Keratinocyte (primary cell): ENCODE results near the gene PRPSAP1. TPM values are rescaled to one million over a fixed set of nuclear protein-coding genes. Genes with fewer than 3 reads are reported as not detected.
"Not testable (repeated sequence)": the region's sequence is repeated elsewhere in the genome, so short reads cannot be mapped to it uniquely, and the experiment has no call there.

Source experiments
- DNase-seq: peaks from one replicate; pipeline ENCODE4 v3.0.0-alpha.2; 2011; ENCODE audit warnings: low read depth, missing footprints, low spot score
- FAIRE-seq: peaks from 2 replicates; lab custom pipeline; 2011; peaks lifted over from hg19 to GRCh38; lab: Jason Lieb, UNC
- H2AFZ ChIP-seq: 2 replicates; pipeline ENCODE4 v1.6.0; 2012; ENCODE audit warnings: low read length, control low read depth, inconsistent platforms; ENCODE audit not compliant: control insufficient read depth
- H3K27ac ChIP-seq: 2 replicates; pipeline ENCODE4 v1.5.1; 2011; ENCODE audit warnings: low read length; ENCODE audit not compliant: control insufficient read depth, insufficient read depth
- H3K27me3 ChIP-seq: 3 replicates; pipeline ENCODE4 v1.6.0; 2011; ENCODE audit warnings: low read length; ENCODE audit not compliant: control insufficient read depth, insufficient read depth; ENCODE audit errors: extremely low read depth
- H3K36me3 ChIP-seq, 2 experiments: 2 replicates in 1 of 2; 3 replicates in 1 of 2; pipeline ENCODE4 v1.5.1; 2011; ENCODE audit warnings: low read length in 2 of 2, mild to moderate bottlenecking in 1 of 2; ENCODE audit not compliant: control insufficient read depth in 2 of 2, insufficient read depth in 2 of 2; ENCODE audit errors: extremely low read depth in 1 of 2
- H3K4me1 ChIP-seq: 3 replicates; pipeline ENCODE4 v1.5.1; 2011; ENCODE audit warnings: low read length; ENCODE audit not compliant: control insufficient read depth, insufficient read depth; ENCODE audit errors: extremely low read depth
- H3K4me2 ChIP-seq: 3 replicates; pipeline ENCODE4 v1.6.0; 2011; ENCODE audit warnings: low read depth, low read length; ENCODE audit not compliant: control insufficient read depth, insufficient read depth; ENCODE audit errors: extremely low read depth
- H3K4me3 ChIP-seq, 3 experiments: fragments of 200-600 bp in 1 of 3; sonication (generic) in 1 of 3; 2 replicates in 2 of 3; 3 replicates in 1 of 3; pipeline ENCODE4 v1.5.1; 2011 to 2016; ENCODE audit warnings: low read length in 3 of 3, mild to moderate bottlenecking in 3 of 3, control low read depth in 2 of 3, inconsistent platforms in 1 of 3, low read depth in 1 of 3, mixed read lengths in 1 of 3, mixed run types in 1 of 3, moderate library complexity in 1 of 3; ENCODE audit not compliant: control insufficient read depth in 2 of 3, insufficient read depth in 2 of 3; ENCODE audit errors: extremely low read depth in 1 of 3
- H3K79me2 ChIP-seq: 2 replicates; pipeline ENCODE4 v1.6.0; 2012; ENCODE audit warnings: low read length; ENCODE audit not compliant: control insufficient read depth, insufficient read depth
- H3K9ac ChIP-seq: 3 replicates; pipeline ENCODE4 v1.6.0; 2011; ENCODE audit warnings: low read length; ENCODE audit not compliant: control insufficient read depth, insufficient read depth; ENCODE audit errors: extremely low read depth
- H3K9me1 ChIP-seq: 3 replicates; pipeline ENCODE4 v1.6.0; 2011; ENCODE audit warnings: low read length; ENCODE audit not compliant: control insufficient read depth, insufficient read depth; ENCODE audit errors: extremely low read depth
- H3K9me3 ChIP-seq: 2 replicates; pipeline ENCODE4 v1.5.1; 2012; ENCODE audit warnings: low read depth, low read length; ENCODE audit not compliant: control insufficient read depth
- H4K20me1 ChIP-seq: 3 replicates; pipeline ENCODE4 v1.6.0; 2011; ENCODE audit warnings: low read length; ENCODE audit not compliant: control insufficient read depth, insufficient read depth; ENCODE audit errors: extremely low read depth
- CTCF ChIP-seq, 3 experiments: IDR thresholded peaks in 1 of 3; conservative IDR thresholded peaks in 1 of 3; optimal IDR thresholded peaks in 1 of 3; 2 replicates in 2 of 3; 3 replicates in 1 of 3; pipeline versions ENCODE3 to v1.5.1; 2011; ENCODE audit warnings: low read length in 3 of 3, mild to moderate bottlenecking in 3 of 3, moderate library complexity in 2 of 3, control low read depth in 1 of 3, inconsistent platforms in 1 of 3; ENCODE audit not compliant: insufficient read depth in 2 of 3; ENCODE audit errors: extremely low read depth in 1 of 3
- EZH2 ChIP-seq: IDR thresholded peaks from one replicate; pipeline ENCODE4 v1.6.1; 2012; ENCODE audit warnings: inconsistent platforms, mild to moderate bottlenecking, low read length, moderate library complexity
- dilution Hi-C: fragments of 300-500 bp; cut with MboI; formaldehyde crosslinking; loops from one replicate; pipeline ENCODE4 v1.7.0; 2020; ENCODE audit warnings: low sequenced_read_pairs; ENCODE audit not compliant: extremely low pct_ligation_motif_present
- polyA plus RNA-seq, 5 experiments: library from polyadenylated mRNA; depleted of rRNA in 3 of 5; stranded (reverse) in 3 of 5; stranded (forward) in 1 of 5; unstranded in 1 of 5; fragments of >200 nt; gene quantifications; 1 replicate in 1 of 5; 2 replicates in 3 of 5; 3 replicates in 1 of 5; pipeline versions ENCODE4 v1.2.1 to v1.2.3, GENCODE V29; 2011 to 2012; ENCODE audit warnings: missing spikeins in 2 of 5, low read depth in 1 of 5, low replicate concordance in 1 of 5

The PRPSAP1 gene
- polyA plus RNA-seq, 1 donor (not counting 4 experiments of a cell fraction or from before 2014, with no cell fraction given) = 51.4 TPM

- dilution Hi-C loops = no loop called here
- FAIRE-seq (no peak), DNase-seq (no peak)
- Histone ChIP-seq H4K20me1 (no peaks in the 10 kb centered on the region), H3K79me2 (no peaks in the 10 kb centered on the region), H3K4me1 (no peaks in the 10 kb centered on the region), H3K4me3 (no peak overlapping the region), H3K9me3 (no peaks in the 10 kb centered on the region), H3K9me1 (no peaks in the 10 kb centered on the region), H3K27ac (no peak overlapping the region), H2AFZ (no peak overlapping the region), H3K9ac (no peak overlapping the region), H3K36me3 (peaks cover 8 to 13% of the 10 kb centered on the region in 2 experiments), H3K27me3 (no peaks in the 10 kb centered on the region), H3K4me2 (no peak overlapping the region)
- TF ChIP-seq EZH2 (no peak), CTCF (optimal IDR thresholded peaks at IDR 0.05 in 1 of 3, IDR thresholded peaks at IDR 0.05 in 1 of 3, conservative IDR thresholded peaks at IDR 0.05 in 1 of 3; ENCODE audit: extremely low read depth in 1 of 3, insufficient read depth in 2 of 3, low read length in 3 of 3) (no peak)
Measured at GRCh38 chr17:76307299-76307965, 46.3 kb downstream of the PRPSAP1 start.

GRCh38 chr17:76305135-76305454 is 48.6 kb downstream of the PRPSAP1 start:
- H2AFZ ChIP-seq, H3K36me3 ChIP-seq, H3K27me3 ChIP-seq, H3K27ac ChIP-seq, H3K9me3 ChIP-seq, FAIRE-seq, H4K20me1 ChIP-seq, H3K79me2 ChIP-seq, dilution Hi-C loops, H3K9me1 ChIP-seq, DNase-seq, H3K4me2 ChIP-seq, H3K4me1 ChIP-seq, H3K4me3 ChIP-seq, H3K9ac ChIP-seq: not testable (repeated sequence)
